HuH-7.5 (cell line): ENCODE measurements around the gene CADM1.

Source experiments
- DNase-seq: peaks from one replicate; pipeline ENCODE4 v3.0.0; 2011; ENCODE audit warnings: low spot score

CADM1 gene

DNA sequence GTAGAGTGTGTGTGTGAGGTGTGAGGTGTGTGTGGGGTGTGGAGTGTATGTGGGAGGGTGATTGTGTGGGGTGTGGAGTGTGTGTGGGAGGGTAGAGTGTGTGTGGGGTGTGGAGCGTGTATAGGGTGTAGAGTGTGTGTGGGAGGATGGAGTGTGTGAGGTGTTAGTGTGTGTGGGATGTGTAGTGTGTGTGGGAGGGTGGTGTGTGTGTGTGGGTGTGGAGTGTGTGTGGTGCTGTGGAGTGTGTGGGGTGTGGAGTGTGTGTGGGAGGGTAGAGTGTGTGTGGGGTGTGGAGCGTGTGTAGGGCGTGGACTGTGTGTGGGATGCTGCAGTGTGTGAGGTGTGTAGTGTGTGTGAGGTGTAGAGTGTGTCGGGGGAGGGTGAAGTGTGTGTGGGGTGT, 356.1 kb downstream of the CADM1 start:
- DNase-seq = no peak

DNA sequence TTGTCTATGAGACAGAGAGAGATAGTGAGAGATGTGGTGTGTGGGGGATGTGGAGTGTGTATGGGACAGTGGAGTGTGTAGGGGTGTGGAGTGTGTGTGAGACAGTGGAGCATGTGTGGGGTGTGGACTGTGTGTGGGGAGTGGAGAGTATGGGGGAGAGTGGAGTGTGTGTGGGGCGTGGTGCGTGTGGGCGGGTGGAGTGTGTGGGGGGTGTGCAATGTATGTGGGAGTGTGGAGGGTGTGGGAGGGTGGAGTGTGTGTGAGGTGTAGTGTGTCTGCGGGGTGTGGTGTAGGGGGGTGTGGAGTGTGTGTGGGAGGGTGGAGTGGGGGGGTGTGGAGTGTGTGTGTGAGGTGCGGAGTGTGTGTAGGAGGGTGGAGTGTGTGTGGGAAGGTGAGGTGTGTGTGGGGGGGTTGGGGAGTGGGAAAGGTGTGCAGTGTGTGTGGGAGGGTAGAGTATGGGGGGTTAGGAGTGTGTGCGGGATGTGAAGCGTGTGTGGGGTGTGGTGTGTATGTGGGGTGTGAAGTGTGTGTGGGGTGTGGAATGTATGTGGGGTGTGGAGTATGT, 356.9 kb downstream of the CADM1 start:
- no peak for DNase-seq

DNA sequence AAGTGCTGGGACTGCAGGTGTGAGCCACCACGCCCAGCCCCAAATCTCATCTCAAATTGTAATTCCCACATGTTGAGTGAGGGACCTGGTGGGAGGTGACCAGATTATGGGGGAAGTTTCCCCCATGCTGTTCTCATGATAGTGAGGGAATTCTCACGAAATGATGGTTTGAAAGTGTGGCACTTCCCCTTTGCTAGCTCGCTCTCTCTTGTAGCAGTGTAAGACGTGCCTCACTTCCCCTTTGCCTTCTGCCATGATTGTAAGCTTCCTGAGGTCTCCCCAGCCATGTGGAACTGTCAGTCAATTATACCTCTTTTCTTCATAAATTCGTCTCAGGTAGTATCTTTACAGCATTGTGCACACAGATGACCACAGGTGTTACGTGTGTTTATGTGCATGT, 357.8 kb downstream of the CADM1 start:
- no peak for DNase-seq

DNA sequence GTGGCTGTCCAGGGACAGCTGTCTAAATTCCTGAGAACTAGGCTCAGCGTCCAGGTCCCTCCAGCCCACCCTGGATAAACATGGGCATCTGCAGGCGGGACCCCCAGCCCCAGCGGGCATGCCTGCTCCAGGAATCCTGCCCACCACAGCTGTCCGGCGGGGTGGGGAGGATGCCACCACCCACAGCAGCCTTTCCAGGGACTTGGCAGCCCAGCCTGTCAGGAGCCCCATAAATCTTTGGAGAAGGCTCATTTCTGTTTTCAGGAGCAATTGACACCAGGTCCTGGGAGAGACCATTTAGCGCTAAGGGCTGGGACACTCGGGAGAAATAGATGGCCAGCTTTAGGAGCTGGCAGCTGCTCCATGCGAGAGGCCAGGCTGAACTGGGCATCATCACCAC, 358.9 kb downstream of the CADM1 start:
- DNase-seq = no peak

DNA sequence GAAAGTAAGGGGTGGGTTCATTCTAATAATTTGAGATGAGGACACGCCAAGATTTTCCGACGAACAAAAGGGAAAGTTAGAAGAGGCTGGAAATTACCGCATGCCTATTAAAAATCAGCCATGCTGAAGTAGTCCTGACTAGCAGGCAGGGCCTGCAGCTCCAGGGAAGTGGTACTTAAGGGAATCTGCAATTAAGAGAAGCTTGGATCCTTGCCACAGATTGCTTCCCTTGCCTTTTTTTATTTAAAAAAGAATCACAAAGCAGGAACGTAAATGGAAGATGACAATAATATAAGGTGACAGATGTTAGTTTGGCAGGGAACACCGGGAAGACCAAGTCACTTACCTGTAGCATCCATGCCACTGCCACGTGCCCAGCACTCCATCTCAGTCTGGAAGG, 359.3 kb downstream of the CADM1 start:
- DNase-seq = no peak

DNA sequence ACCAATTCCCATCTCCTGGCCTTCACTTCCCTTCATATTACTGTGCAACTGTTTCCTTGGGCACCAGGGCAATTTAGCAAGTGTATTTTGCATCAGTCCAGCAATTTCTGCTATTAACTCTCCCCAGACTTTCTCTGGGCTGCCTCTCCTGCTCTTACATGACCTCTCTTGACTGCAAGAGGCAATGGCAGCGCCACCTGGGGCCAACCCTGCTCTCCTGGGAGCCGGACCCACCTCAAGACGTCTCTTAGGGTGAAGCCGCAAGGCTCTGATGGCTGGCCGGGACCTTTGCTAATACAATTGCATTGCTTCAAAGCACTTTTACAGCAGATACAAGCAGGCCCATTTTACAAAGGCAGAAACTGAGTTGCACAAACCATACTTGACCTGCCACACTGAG, 360.2 kb downstream of the CADM1 start:
- no peak for DNase-seq

DNA sequence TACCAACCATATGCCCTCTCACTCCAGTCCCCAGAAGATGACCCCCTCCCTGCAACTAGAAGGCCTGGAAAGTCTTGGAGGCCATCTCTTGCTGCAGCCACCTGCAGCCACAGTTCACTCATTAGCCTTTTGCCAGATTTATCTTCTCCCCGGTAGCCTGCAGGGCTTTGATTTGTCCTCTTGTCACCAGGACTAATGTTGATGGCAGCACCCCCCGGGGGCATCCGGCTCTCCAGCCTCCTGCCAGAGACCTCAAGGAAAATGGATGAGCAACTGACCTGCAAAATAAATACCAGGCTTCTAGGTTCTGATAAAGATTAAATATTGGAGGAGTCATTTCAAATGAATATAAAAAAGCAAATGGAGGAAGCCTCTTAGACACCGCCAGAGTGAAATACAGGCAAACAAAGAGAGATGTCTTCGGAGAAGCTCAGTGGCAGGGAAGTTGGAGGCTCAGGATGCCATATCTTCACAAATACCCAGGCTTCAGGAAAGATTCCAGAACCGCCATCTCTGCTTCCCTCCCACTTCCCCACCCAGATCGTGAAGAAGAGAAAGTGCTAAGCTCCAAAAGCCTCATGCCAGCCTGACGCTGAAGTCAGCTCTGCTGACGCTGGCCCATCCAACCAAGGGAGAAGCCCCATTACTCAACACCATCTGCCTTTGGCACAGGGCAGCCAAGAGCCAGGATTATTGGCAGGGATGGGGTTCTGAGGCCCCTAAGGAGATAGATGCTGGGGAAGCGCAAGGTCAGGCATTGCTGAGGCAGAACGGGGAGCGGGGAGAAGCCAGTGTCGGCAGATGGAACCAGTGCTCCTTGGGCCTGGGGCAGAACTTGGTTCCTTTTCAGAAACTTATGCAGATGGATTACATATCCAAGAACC, 362.7 kb downstream of the CADM1 start:
- DNase-seq = no peak

DNA sequence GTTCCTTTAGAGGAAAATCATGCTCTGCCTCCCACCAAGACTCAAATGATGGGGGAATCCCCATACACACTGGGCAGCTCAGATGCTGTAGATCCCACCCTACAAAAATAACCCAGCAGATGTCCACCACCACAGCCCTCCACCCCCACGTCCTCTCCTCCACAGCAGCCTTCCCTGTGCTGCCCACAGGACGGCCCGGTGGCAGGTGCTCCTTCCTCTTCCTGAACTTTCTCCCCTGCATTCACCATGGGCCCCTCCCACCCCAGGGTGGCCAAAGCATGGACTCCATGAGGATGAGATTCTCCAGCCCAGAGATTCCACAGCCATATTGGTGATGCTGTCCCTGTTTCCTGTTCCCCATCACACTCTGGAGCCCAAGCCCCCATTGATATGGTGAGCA, 368.3 kb downstream of the CADM1 start:
- DNase-seq = no peak

DNA sequence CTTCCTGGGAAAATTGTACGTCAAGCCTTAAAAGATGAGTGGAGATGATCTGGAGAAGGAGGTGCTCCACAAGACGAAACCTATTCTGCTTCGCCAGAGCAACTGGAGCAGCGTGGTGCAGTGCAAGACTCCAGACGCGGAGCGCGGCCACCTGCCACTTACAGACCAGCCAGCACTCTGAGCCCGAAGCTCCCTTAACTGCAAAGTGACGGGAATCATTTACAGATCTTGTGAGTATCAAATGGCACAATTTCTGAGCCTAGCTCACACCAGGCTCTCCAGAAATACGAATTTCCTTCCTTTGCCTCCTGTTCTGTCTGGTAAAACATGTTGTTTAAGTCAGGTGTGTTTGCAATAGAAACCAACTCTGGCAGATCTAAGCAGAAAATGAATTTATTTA, 369.3 kb downstream of the CADM1 start:
- DNase-seq = no peak

DNA sequence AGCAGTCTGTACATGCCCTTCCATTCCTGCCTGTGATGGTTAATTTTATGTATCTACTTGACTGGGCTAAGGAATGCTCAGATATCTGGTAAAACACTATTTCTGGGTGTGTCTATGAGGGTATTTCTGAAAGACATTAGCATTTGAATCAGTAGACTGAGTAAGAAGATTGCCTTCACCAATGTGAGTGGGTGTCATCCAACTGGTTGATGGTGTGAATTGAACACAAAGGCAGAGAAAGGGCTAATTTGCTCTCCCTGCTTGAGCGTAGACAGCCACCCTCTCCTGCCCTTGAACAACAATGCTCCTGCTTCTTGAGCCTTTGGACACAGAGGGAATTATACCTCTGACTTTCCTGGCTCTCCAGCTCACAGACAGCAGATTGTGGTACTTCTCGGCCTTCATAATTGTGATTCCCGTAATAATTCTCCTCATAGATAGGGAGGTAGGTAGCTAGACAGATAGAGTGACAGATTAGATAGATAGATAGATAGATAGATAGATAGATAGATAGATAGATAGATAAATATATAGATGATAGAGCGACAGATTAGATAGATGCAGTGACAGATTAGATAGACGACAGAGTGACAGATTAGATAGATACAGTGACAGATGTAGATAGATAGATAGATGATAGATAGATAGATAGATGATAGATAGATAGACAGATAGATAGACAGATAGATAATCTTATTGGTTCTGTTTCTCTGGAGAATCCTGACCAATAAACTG, 370.6 kb downstream of the CADM1 start:
- no peak for DNase-seq

DNA sequence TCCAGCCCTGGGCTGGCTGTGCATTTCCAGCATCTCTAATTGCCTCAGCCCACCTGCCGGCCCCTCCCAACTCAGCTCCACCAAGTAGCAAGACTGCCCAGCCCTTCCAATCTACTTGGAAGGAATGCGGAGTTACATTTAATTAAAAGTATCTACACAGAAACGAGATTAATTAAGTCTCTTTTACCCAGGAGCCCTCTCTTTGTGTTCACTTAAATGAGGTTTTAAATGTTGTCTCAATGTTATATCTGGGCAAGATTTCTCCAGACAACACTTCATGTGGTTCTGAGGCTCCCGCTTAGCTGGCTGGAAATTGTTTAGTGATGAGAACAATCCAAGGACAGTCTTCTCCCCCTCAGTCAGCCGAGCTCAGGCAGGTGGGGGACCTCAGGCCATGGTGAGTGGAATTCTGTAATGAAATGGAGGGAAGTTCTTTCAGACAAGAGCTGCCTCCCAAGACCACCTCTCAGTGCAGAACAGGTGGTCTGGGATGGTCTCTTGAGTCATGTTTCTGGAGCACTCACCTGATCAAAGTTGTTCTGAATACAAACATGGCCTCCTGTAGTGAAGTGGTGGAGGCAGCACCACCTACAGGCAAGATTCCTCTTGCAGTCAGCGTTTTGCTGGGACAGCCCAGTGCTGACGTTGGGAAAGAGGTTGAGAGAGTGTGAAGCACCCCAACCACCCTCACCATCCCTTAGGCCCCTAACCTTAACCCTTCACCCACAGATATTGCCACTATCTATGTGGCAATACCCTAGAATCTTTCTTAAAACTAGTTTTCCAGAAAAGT, 371.6 kb downstream of the CADM1 start:
- no peak for DNase-seq

DNA sequence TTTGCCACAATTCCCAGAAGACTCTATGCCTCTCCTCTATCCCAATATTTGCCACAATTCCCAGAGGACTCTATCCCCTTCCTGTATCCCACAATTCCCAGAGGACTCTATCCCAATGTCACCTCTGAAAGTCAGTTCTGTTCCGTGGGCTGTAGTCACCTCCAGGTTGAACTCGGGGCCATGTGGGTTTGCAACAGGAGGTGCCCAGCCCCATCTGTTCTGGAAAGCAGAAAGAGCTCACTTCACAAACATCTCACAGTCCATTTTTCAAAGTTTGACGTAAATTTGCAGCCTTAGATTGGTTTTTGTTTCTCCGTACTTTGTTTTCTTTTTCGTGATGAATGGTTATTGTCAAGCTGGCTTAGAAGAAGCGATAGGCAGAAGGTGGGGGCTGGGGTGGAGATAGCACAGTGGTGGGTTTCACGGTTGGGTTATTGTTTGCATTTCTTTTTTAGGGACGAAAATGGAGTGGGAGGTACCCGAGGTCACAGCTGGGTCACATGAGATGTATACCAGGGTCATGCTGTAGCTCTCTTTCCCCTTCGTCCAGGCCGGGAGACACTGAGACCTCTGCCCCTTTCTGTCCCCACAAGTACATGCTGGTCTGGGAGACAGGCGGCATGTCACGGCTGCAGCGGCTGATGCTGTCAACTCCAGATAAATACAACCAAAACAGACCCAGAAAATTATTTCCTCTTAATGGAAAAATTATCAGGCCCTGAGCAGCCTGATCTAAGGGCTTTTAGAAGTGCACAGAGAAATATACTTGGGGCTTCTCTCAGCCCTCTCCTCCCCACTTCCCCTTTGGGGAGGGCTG, 374.5 kb downstream of the CADM1 start:
- DNase-seq = no peak

DNA sequence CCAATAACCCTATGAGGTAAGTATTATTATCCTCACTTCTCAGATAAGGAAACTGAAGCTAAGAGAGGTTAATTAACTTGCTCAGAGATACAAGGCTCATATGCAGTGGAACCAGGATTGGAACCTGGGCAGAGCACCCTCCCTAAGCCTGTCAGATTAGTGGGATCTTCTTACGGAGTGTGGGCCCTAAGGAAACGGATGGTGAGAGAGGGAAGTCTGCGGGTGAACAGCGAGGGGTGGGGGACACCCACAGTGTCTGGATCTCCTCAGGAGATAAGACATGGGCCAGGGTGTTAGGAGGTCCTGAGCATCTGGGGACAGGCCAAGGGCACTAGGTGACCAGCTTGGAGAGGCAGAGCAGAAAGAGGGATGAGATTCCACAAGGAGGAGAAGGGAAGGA, 376.0 kb downstream of the CADM1 start:
- DNase-seq = no peak

DNA sequence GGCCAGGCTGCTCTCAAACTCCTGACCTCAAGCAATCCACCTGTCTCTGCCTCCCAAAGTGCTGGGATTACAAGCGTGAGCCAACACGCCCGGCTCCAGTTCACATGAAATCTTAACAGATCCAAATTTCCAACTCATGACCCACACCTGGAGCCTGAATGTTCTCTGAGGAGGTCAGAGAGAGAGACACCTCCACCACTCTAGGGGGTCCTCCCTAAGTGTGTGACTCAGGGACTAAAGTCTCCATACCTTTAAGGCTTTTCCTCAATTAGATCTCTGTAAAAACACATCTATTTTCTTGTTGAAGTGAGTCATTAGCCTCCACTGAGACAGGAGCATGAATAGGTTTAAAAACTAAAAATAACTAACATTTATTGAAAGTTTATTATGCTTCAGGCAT, 376.4 kb downstream of the CADM1 start:
- no peak for DNase-seq

DNA sequence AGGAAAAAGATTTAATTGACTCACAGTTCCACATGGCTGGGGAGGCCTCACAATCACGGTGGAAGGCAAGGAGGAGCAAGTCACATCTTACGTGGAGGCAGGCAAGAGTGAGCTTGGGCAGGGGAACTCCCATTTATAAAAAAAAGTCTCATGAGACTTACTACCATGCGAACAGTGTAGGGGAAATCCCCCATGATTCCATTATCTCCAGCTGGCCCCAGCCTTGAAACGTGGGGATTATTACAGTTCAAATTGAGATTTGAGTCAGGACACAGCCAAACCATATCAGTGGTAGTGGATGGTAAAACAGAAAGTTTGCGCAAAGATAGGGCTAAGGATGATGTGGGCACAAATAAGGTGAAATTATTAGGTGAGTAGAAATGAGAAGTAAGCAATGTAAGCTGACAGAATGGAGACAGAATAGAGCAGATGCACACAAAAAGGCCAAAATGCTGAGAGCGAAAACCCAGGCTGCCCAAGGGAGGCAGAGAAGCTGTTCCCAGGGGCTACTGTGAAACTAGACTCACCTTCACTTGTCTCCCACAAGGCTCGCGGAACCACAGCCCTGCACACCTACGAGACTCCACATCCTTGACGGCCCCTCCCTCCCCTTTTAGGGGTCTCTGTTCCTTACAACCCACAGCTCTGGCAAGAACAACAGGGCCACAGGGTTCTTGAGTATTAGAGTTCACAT, 377.6 kb downstream of the CADM1 start:
- no peak for DNase-seq

DNA sequence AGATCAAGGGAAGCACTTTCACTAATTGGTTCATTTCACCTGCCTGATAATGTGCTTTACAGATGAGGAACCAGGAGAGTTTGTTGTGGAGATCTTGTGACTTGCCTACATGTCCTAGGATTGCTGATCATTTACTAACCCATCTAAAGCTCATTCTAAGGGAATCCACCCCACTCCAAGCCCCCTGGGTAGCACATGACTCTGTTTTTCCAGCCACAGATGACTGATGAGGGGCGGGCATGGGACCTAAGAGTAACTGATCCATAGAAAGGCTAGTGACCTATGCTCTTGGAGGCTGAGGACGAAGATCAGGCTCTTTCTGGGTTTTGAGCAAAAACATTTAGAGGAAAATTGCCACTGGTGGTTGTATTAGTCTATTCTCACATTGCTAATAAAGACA, 378.1 kb downstream of the CADM1 start:
- DNase-seq = no peak

DNA sequence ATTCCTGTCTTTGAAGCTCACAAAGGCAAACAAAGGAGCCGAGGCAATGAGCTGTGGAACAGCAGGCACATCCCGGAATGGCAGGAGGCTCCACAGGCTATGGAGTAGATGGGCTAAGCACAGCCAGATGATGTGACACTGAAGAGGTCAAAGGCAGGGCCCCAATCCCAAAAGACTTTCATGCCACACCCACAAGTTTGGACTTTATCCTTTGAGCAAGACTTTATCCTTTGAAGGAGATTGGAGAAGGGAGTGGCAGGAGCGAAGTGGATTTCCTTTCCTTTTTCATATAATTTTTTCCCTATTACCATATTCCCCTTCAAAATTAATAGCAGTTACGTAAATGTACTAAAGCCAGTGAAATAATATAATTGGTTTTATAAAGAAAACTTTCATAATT, 379.4 kb downstream of the CADM1 start:
- DNase-seq = no peak

DNA sequence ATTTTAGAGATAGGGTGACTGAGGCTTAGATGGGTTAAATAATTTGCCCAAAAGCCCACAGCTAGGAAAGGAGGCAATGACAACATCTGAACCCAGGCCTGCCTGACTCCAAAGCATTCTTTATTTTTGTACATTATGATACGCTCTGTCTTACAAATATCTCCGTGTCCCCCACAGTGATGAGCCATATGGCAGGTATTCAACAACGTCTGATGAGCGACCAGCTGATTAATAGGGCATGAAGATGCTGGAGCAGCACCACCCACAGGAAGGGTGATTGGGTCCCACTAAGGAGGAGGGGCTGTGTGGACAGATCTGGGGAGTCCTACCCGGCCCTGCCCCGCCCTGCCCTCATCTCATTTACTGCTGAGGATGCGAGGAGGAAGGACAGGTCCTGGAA, 380.6 kb downstream of the CADM1 start:
- no peak for DNase-seq

DNA sequence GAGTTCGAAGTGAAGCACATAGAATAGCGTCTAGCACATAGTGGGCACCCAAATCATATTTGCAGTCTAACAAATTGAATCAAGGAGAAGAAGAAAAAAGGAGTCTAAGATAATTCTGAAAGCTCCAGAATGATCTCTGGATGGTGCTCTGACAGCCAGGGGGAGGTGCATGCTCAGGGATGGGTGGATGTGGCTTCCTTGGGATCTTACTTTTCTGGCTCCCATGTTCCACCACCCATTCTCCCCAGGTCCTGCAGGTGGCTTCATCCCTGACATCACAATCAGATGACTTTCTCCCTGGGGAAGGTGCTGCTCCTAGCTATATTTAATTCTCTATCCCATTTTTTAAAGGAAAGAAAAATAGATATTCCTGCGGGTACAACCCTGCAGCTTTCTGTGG, 381.9 kb downstream of the CADM1 start:
- no peak for DNase-seq
